GM15510 (cell line): Measurements from ENCODE around the gene ARHGAP18.
A peak's percentile ranks its signal among the peaks of the same experiment; 100 is the strongest.

Experiments used
- POLR2A ChIP-seq: IDR thresholded peaks from 3 replicates; pipeline ENCODE4 v1.6.1; 2011; ENCODE audit warnings: borderline replicate concordance; ENCODE audit not compliant: insufficient read length; ENCODE audit errors: extremely low read depth

ARHGAP18 gene

GRCh38 chr6:129691043-129691640 is 18.8 kb downstream of the ARHGAP18 start:
- no peak for TF ChIP-seq POLR2A

DNA sequence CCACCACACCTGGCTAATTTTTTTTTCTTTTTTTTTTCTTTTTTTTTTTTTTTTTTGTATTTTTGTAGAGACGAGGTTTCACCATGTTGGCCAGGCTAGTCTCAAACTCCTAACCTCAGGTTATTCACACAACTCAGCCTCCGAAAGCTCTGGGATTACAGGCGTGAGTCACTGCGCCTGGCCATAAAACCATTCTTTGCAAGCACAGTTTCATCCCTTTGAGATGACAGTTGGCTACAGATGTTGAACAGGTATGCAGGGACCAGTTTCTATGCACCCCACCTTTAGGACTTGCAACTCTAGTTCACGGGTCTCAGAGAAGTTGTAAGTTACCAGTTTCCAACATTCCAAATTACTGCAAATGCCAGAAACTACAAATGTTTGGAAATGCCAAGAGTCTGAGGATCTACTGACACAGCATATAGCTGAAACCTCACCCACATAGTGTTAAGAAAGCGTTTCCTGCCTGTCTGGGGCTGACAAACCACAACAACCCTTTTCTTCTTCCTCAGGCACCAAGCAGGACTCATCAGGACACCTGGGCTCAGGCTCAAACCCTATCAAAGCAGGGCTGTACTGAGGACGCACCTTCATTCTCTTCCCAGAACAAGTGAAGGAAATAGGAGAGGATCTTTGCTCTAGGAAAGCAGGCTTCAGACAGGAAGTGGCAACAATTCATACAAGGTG is 22.9 kb downstream of the ARHGAP18 start:
- no peak for TF ChIP-seq POLR2A

DNA sequence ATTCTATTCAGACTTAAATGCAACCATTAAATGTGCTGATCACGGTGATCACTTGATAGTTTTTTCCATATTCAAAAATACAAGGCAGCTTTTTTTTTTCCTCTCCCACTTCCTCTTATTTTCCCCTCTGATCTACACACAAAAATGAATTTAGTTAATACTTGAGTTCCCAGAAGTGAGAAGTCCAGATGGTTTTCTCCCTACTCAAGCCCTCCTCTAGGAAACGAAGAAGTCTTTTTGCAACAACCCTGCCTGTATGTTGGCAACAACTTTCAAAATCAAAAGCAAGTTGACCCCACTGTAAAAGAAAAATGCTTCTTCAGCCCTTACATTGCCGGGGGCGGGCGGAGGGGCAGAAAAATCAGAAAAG is 24.3 kb downstream of the ARHGAP18 start:
- no peak for TF ChIP-seq POLR2A

DNA sequence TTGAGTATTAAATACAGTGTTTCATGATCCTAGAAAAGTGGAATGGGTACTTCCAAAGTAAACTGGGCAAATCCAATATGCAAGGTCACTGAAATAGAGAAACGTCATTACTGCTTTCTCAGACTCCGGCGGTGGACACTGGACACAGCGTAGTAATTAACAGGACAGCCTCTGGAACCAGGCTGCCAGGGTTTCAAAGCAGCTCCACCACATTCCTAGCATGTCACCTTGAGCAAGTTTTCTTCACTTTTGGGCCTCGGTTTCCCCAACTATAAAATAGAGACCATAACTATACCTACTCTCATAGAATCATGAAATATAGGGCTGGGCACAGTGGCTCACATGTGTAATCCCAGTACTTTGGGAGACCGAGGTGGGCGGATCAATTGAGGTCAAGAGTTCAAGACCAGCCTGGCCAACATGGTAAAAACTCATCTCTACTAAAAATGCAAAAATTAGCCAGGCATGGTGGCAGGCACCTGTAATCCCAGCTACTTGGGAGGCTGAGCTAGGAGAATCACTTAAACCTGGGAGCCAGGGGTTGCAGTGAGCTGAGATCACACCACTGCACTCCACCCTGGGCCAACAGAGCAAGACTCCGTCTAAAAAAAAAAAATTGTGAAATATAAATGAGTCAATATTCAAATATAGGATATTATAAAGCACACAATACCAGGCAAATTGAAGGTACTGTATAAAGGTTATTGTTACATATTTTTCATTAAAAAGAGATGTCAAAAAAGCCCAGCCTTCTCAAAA is 24.9 kb downstream of the ARHGAP18 start:
- TF ChIP-seq POLR2A: no peak

- TF ChIP-seq POLR2A: no peak
These were observed 25.6 kb downstream of the ARHGAP18 start for GRCh38 chr6:129684323-129684884.

- TF ChIP-seq POLR2A: peak; percentile 16
These were observed 26.2 kb downstream of the ARHGAP18 start for GRCh38 chr6:129683601-129684322.

DNA sequence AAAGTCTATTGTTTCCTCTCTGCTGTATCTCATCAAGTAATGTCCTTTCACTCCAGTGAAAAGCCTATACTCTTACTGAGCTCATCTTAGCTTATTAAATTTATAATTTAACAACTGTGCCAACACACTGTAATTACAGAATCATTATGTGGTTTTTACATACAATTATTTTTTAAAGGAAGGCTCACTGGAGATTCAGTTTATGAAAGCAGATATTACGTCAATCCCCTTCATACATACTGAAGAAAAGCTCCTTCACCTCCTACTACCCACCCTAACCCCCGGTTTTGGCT is 28.1 kb downstream of the ARHGAP18 start:
- no peak for TF ChIP-seq POLR2A

DNA sequence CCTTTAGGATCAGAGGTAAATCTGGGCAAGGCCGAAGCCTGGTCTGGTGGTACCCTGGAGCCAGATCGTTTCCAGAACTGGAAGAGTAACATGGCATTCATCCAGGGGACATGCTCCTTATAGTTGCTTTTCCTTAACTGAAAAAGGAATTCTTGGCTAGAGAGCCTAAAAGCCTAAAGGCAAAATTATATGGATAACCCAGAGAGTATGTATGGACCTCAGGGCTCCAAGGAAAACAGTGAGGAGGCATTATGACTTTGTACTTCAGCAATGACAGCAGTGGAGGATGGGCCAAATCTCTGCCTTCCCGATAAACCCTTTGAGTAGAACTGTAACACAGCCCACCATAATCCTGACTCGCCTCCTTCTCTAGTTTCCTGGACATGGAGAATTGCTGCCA is 29.3 kb downstream of the ARHGAP18 start:
- TF ChIP-seq POLR2A: no peak

- no peak for TF ChIP-seq POLR2A
These were observed 30.2 kb downstream of the ARHGAP18 start for GRCh38 chr6:129679758-129680157.

- TF ChIP-seq POLR2A: no peak
These were observed 30.7 kb downstream of the ARHGAP18 start for GRCh38 chr6:129679275-129679674.

GRCh38 chr6:129678463-129678862 is 31.5 kb downstream of the ARHGAP18 start:
- TF ChIP-seq POLR2A: no peak

GRCh38 chr6:129677620-129678325 is 32.2 kb downstream of the ARHGAP18 start:
- TF ChIP-seq POLR2A: no peak

DNA sequence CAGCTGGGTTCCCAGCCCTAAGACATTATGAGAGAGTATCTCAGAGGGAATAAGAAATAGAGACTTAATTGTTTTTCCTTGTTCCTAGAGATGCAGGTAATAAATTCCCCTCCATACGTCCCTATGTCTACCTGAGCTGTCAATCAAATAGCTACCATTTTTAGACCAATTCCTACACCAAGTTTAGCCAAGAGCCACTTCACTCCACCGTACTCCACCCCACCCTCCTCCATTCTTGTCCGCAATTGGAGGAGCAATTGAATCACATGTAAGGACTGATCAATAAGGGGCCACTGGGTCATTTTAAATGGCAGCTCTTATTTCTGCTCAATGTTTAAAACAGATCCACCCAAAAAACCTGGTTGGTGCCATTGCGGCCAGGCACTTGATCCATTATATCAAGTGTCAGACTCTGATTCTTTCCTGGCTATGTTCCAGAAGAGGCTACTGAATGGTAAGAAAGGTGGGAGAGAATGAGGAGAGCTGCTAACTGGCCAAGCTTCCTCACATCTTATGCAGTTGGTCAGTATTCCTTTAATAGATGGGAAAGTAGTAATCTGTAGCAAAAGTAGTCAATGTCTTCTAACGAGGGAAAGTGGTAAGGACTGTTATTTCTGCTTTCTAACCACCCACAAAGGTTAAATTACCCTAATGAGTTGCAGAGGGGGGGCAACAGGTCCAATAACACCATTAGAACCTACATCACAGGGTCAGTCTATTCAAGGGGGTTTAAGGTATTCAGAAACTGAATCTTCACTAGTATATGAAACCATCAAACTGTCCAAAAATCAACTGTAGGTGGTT is 34.1 kb downstream of the ARHGAP18 start:
- no peak for TF ChIP-seq POLR2A

DNA sequence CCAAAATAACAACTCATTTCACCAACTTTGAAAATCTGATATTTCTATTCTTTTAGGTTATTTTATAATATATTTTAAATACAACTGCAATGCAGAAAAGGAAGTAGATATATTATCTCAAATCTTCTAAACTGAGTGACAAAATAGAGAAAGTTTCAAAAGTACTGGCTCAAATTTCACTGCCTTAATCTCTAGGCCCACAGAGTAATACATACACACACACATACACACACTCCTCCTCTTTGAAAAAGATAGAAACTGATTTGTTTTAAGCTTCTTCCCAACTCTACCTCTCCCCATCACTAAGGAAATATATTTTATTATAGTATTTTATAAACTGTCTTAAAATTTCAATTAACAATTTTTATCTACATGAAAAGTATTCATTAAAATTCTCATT is 36.2 kb downstream of the ARHGAP18 start:
- TF ChIP-seq POLR2A: no peak
